ENCODE data around the gene GDF9.

GDF9 gene

GRCh38 chr5:132866342-132867045 lies at the start of gene GDF9, which contains the start of gene UQCRQ:
Gene GDF9, minus strand, starts transcription at chr5:132866469. Its CDS starts 1,936 bp downstream, at chr5:132864533.
Gene UQCRQ, plus strand, starts transcription at chr5:132866642. Its CDS starts 240 bp downstream, at chr5:132866882.
- peak; percentile 80 for DNase-seq

DNA sequence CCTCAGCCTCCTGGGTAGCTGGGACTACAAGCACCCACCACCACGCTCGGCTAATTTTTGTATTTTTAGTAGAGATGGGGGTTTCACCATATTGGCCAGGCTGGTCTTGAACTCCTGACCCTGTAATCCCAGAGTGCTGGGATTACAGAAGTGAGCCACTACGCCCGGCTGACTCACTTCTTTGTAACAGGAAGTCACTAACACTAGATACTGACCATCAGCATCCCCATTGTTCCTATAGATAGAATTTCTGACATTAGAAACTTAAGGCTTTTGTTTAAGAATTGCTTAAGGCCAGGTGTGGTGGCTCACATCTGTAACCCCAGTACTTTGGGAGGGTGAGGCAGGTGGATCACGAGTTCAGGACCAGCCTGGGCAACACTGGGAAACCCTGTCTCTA lies 49.4 kb upstream of the GDF9 start:
- no peak for DNase-seq

DNA sequence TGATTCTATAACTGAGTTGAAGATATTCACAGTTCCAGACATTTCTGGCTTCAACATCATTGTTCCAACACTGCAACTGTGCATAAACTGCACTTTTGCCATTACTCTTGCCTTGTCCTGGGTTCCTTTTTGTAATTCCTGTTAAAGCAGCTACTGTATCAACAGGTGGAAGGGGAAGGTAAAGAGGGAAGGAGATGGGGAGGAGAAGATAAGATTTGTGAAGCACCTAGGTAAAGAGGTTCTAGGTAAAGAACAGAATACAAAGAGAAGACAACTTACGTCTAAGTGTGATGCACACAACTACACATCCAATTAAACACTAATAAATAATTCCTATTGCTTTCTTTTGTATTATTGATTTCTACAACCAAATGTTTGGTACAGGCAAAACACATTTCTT lies 43.4 kb upstream of the GDF9 start:
- DNase-seq = no peak

DNA sequence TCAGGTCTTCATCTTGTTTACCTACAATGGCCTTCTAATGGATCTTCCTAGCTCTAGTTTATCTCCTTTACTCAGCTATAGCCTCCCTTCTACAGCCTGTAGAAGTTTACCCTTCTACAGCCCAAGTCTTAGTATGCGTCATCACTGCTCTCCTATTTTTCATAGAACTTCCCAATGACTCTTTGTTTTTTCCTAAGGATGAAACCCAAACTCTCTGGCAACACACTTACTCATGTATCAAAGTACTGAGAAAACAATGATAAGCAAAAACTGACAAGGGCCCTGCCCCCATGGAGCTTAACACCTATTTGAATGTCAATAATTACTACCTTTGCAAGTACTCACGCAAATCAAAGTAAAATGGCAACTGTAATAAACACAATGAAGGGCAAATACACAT lies 40.9 kb upstream of the GDF9 start:
- no peak for DNase-seq

GRCh38 chr5:132905938-132906337 lies 39.7 kb upstream of the GDF9 start:
- DNase-seq = no peak

- no peak for DNase-seq
Observed at GRCh38 chr5:132901730-132902129, 35.5 kb upstream of the GDF9 start.

DNA sequence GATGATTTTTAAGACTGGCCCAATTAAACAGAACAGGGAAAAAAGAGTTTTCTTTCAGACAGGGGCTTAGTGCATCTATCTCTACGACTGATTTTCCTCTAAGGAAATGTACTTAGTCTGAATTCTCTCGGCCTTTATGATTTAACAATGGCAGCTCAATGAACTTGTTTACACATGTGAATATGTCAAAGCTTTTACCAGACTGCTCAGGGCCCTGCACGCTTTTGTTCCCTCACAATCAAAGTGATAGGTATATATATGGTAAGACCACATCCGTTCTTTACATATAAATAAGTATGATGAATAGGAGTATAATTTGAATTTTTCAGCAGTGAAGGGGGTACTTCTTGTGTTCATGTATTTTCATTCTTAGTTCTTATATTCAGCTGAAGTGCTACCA lies 34.8 kb upstream of the GDF9 start:
- no peak for DNase-seq

GRCh38 chr5:132898094-132898493 lies 31.8 kb upstream of the GDF9 start:
- DNase-seq = no peak

- no peak for DNase-seq
Observed at GRCh38 chr5:132896685-132897084, 30.4 kb upstream of the GDF9 start.

DNA sequence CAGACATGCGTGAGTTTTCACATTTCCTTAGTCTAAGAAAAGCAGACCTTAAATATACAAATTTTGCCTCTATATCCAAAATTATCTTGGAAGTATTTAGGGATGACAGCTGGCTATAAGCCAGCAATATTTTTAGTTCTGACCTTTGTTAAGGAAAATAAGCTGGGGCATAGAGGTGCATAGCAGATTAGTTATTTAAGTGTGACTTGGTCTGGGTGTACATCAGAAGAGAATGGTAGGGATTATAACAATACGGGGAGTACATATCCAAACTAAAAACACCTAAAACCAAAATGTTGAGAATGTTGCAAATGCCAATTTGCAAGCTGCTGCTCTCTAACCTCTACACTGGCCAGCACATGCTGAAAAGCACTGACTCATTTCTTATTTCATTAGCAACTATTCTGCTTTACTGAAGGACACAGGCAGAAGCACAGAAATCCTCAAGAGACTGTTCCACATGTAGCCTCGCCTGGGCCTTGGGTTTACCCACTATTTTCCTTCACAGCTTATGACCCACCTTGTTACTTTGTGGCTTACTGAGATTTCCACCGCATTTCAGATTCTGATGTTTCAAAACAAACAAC lies 29.5 kb upstream of the GDF9 start:
- DNase-seq = no peak

DNA sequence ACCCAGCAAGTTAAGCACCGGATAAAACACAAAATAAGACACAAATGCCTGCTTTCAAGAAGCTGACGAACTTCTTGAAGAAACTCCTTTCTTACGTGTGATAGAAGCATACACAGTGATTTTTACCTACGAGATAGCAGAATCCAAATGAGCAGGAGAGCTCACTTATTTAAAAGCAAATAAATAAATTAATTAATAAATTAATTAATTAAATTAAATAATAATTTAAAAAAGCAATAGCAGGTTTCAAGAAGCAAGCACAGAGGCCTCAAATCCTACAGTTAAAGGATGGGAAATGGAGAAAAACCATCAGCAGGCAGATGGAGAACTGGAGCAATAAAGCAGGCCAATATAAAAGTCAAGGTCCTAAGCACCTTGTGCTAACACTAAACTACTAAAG lies 24.5 kb upstream of the GDF9 start:
- DNase-seq = no peak

DNA sequence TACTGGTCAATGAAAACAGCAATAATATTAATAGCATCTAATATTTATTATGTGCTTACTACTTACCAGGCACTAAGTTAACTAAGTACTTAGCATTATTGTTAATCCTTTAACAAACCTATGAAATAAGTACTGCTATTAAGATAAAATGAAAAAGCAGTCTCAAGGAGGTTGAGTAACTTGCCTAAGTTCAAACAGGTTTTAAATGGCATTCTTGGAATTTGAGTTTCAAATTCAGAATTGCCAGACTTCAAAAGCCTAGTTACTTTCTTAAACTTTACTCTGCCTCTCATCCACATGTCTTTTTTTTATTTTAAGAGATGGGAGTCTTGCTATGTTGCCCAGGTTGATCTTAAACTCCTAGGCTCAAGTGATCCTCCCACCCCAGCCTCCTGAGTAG lies 23.2 kb upstream of the GDF9 start:
- DNase-seq = no peak

GRCh38 chr5:132887283-132887682 lies 21.0 kb upstream of the GDF9 start:
- DNase-seq = no peak

- DNase-seq = no peak
Observed at GRCh38 chr5:132886064-132886823, 20.0 kb upstream of the GDF9 start.

- no peak for DNase-seq
Observed at GRCh38 chr5:132884548-132884947, 18.3 kb upstream of the GDF9 start.

GRCh38 chr5:132883261-132883834 lies 17.1 kb upstream of the GDF9 start:
- peak; percentile 22 for DNase-seq

DNA sequence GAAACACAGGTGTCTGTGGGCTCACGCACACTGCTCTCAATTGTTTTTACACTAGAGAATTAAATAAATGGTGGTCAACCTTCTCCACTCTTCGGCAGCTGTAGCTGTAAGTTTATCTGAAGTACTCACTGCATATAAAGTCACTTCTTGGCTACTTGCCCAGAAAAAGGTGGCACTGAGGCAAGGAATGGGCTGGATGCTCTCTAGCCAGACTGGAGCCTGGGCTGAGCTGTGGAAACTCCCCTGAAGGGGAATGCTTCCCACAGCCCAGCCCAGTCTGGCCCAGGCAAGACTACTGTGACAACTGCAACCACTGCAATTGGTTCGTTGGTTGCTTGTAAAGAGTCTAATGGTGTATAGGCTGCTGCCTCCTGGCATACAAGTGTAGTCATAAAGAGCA lies 11.7 kb upstream of the GDF9 start:
- peak; percentile 57 for DNase-seq

- no peak for DNase-seq
Observed at GRCh38 chr5:132877466-132877865, 11.2 kb upstream of the GDF9 start.

DNA sequence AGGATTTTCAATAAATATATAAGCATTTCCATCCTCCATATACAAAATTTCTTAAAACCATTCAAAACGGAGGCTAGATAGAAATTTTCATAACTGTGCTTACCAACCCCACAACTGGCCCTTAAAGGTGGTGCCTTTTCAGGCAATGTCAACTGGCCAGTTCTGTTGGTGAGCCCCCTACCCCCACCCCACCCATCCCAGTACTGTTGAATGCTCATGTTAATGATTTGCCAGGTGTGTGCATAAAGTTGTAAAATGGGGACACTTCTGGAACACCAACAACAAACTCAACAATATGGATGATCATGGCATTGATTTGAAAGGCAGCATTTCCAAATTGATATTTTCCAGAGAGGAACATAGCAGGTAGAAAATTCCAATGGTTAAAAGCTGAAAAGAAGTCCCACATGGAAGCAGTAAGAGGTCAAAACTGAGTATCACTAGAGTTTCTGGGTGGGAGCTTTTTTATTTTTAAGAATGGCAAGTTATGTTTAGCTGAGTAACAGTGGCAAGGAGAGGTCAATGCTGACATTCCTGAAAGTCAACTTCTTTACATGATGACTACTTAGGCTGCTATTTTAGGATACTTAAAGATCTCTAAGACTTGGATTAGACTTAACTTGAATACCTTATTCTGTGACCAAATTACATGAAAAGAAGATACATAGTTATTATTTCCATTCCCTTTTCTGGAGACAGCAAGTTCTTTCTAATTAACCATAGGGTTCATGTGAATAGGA lies 9.9 kb upstream of the GDF9 start:
- DNase-seq = no peak

GRCh38 chr5:132873930-132874271 lies 7.6 kb upstream of the GDF9 start:
- DNase-seq = no peak

DNA sequence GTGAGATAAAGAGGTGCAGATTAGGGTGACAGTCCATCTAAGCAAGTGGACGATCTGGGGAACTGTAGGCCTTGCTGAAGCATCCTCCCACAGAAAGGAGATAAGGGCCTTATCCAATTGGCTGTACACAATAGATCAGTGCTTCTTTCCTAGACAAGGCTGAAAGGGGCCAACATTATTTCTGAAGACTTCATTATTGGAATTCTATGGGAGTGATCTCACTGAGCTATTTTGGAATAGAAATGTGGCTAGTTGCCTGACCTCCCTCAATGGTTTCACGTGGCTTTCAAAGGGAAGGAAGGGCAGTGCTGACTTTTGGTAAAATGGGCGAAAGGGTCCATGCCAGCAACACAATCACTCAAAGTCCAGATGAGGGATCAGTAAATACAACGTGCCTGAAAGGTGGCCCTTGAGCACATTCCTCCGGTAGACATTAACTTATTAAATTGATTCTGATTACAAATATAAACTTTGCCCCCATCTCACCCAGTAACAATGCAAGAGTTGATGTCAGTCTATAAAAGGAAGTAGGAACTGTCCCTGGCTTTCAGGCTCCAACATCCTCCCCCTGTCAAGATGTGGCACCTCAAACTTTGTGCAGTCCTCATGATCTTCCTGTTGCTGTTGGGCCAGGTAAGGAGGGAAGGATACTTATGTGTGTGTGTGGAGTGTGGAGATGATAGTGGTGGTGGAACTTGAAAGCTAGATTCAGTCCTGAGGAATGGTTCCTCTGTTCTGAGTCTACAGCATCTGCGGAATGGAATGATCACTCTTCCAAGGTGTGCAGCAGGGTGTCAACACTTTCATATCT lies 7.1 kb upstream of the GDF9 start, which contains the start of gene LEAP2:
TSS of gene LEAP2 (plus strand) at position 550 of the 811 bp plus-strand sequence. CDS start at position 577, 27 bp downstream.
- DNase-seq = no peak

DNA sequence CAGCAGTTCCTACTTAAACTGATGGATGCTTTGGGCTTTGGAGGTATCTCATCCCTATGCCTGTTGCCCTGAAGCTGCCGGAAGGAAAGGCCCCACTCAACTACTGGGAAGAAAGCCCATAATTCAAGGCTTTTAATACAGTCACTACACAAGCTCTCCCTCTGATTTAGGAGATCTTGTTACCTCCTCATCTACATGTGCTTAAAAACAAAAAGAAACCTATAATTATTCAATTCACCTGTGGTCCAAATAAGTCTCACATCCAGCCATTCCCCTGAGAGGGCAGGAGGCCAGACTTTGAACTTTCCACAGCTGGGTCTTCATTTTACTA lies 6.5 kb upstream of the GDF9 start:
- no peak for DNase-seq

Data from NCI-H2107 (cell line).